DMS114 treated with DMSO at 0.1 percent for 48 hours (cell line): ENCODE measurements around the gene ZNF783.
"Not testable (repeated sequence)": the region's sequence is repeated elsewhere in the genome, so short reads cannot be mapped to it uniquely, and the experiment has no call there.

Source experiments
- DNase-seq: peaks from one replicate; lab custom pipeline; 2025; ENCODE audit not compliant: unreplicated experiment; lab: John Stamatoyannopoulos, UW

The ZNF783 gene

DNA sequence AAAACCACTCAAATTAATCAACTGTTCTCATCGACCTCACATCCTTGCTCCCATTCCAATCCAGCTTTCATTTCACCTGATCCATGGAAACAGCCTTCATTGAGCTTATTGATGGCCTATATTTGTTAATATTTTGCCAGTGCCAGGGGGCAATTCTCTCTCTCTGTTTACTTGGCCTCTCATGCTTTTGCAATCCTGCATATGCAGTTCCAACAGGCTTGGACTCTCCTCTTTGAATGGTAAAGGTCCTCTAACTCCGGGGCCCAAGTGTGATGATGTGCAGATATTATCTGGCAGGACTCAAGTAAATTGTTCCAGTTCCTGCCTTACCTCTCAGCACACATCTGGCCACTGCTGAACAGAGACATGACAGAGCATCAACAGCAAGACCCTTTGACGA, 67.3 kb downstream of the ZNF783 start:
- DNase-seq = no peak

DNA sequence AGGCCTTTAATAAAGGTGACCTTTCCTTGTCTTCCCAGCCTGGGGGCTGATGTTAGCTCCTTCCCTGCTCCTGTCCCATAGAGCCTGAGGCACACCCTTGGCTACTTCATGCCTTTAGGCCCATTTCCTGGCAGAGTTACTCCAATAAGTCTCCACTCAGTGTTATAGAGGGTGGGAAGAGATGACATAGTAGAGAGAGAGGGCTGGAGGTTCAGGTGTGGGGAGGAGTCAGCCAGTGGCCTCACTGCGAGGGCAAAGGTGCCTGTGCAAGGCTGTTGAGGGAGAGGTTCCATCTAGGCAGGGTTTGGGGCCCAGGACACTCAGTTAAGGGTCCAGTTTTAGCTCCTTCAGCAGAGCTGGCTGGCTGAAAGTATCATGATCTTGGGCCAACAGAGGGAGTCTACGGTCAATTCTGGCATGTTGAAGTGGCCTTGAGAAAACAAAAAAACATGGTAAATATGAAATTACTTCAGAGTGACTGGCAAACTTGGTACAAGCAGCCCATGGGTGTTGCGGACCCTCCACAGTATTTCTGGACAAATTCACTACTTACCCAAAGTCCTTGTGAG, 67.9 kb downstream of the ZNF783 start:
- no peak for DNase-seq

DNA sequence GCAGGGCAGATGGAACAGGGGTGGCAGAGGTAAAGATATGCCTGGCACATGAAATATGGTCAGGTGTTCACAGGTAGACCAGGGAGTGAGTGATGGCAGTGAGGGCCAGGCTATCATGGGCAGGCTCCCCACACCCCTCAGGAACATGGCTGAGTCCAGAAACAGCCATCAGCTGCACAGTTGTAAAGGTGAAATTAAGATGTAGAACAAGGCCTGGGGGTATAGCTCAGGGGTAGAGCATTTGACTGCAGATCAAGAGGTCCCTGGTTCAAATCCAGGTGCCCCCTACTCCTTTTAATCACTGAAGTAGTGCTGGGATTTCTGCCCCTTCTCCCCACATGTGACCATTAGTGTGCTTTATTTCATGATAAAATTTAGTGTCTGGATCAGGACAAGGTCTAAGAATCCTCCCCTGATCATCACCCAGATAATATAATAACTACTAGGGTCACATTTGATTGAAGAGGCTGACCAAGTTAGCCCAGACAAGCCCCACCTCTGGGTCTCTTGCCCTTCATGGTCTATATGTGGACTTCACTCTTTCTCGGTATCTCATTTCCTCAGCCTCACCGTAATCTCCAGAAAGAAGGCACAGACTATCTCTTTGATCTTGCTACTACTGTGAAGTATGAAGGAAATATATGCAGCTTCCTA, 69.0 kb downstream of the ZNF783 start:
- no peak for DNase-seq

DNA sequence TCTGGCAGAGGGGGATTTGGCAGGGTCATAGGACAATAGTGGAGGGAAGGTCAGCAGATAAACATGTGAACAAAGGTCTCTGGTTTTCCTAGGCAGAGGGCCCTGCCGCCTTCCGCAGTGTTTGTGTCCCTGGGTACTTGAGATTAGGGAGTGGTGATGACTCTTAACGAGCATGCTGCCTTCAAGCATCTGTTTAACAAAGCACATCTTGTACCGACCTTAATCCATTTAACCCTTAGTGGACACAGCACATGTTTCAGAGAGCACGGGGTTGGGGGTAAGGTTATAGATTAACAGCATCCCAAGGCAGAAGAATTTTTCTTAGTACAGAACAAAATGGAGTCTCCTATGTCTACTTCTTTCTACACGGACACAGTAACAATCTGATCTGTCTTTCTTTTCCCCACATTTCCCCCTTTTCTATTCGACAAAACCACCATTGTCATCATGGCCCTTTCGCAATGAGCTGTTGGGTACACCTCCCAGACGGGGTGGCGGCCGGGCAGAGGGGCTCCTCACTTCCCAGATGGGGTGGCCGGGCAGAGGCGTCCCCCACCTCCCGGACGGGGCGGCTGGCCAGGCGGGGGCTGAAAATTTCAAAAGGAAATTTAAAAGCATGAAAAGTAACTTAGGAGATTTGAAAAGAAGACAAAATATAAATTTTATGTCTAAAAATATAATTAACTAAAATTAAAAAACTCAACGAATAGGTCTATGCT, 70.8 kb downstream of the ZNF783 start:
- DNase-seq = not testable (repeated sequence)

DNA sequence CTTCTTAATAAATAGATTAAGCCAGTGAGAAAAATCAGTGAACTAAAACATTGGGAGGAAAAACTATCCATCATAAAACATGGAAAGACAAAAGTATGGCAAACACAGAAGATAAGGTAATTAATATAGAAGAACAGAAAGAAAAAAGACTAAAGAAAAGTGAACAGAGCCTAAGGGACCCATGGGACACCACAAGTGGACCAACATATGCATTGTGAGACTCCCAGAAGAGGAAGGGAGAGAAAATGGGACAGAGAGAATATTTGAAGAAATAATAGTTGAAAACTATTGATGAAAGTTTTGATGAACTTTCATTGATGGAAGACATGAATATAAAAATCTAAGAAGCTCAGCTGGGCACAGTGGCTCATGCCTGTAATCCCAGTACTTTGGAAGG, 71.3 kb downstream of the ZNF783 start:
- DNase-seq = no peak

DNA sequence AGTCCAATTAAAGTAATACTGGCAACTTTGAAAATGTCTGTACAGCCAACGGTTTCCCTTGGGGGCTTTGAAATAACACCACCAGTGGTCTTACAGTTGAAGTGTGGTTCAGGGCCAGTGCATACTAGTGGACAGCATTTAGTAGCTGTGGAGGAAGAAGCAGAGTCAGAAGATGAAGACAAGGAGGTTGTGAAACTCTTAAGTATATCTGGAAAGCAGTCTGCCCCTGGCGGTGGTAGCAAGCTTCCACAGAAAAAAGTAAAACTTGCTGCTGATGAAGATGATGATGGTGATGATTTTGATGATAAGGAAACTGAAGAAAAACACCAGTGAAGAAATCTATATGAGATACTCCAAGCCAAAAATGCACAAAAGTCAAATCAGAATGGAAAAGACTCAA, 72.2 kb downstream of the ZNF783 start:
- DNase-seq = no peak
